Coronary artery (tissue), 2 donors: ENCODE measurements around the gene NME1.

Source experiments
- DNase-seq: peaks from one replicate; pipeline ENCODE4 v3.0.0-alpha.2; 2017; ENCODE audit warnings: low spot score
- H3K27ac ChIP-seq, 2 donors: fragments of 200-600 bp; sonication (generic); one replicate each; pipeline ENCODE4 v1.5.1; 2016 to 2019
- H3K4me3 ChIP-seq: fragments of 200-600 bp; sonication (generic); 2 replicates; pipeline ENCODE4 v1.5.1; 2016; ENCODE audit warnings: mild to moderate bottlenecking, moderate library complexity
- TF ChIP-seq, protein P1 (sequence below): fragments of 200-600 bp; sonication (generic); IDR thresholded peaks from one replicate; pipeline ENCODE4 v1.5.1; 2019; ENCODE audit warnings: antibody characterized with exemption

Gene NME1

DNA sequence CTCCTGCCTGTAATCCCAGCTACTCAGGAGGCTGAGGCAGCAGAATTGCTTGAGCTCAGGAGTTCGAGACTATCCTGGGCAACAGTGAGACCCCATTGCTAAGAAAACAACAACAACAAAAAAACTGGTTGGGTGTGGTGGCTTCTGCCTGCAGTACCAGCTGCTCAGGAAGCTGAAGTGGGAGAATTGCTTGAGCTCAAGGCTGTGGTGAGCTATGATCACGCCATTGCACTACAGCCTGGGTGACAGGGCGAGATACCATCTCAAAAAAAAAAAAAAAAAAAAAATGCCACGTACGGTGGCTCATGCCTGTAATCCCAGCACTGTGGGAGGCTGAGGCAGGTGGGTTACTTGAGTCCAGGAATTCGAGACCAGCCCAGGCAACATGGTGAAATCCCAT, 46.9 kb downstream of the NME1 start:
- Histone ChIP-seq H3K27ac (no peak overlapping the region), H3K4me3 (no peak overlapping the region)
- DNase-seq: no peak
- TF ChIP-seq, protein P1, sequence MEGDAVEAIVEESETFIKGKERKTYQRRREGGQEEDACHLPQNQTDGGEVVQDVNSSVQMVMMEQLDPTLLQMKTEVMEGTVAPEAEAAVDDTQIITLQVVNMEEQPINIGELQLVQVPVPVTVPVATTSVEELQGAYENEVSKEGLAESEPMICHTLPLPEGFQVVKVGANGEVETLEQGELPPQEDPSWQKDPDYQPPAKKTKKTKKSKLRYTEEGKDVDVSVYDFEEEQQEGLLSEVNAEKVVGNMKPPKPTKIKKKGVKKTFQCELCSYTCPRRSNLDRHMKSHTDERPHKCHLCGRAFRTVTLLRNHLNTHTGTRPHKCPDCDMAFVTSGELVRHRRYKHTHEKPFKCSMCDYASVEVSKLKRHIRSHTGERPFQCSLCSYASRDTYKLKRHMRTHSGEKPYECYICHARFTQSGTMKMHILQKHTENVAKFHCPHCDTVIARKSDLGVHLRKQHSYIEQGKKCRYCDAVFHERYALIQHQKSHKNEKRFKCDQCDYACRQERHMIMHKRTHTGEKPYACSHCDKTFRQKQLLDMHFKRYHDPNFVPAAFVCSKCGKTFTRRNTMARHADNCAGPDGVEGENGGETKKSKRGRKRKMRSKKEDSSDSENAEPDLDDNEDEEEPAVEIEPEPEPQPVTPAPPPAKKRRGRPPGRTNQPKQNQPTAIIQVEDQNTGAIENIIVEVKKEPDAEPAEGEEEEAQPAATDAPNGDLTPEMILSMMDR: no peak

DNA sequence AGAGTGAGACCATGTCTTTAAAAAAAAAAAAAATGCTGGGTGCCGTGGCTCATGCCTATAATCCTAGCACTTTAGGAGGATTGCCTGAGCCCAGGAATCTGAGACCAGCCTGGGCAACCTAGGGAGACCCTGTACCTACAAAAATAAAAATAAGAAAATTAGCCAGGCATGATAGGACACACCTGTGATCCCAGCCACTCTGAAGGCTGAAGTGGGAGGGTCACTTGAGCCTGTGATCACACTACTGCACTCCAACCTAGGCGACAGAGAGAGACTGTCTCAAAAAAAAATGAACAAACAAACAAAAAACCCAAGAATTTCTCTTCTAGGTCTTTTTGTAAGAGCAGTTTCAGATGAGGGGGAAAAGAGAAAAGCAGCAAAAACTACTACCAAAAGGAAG, 47.5 kb downstream of the NME1 start:
- TF ChIP-seq, protein P1: no peak
- DNase-seq: no peak
- H3K4me3 ChIP-seq: no peak overlapping the region
- H3K27ac ChIP-seq: no peak overlapping the region

DNA sequence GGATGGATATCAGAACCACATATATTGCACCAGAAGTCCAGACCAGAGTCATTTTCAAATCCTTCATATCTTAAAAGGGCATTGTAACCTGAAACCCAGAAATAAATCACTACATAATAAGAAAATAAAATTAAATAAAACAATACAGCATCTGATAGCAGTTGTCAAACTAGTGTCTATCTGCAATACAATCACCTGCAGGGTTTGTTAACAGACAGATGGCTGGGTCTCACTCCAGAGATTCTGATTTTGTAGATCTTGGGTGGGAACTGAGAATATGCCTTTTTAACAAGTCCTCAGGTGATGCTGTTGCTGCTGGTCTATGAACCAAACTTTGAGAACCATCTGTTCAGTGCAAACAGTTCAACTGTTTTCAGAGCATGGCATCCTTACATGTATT, 50.5 kb downstream of the NME1 start:
- no peak overlapping the region for H3K27ac ChIP-seq
- TF ChIP-seq, protein P1: no peak
- no peak for DNase-seq
- H3K4me3 ChIP-seq: no peak overlapping the region
